Fibroblast of lung (primary cell): ENCODE data around the gene DDI2.

Experiments
- CTCF ChIP-seq, 2 donors: IDR thresholded peaks in 1 of 2; conservative IDR thresholded peaks in 1 of 2; 1 replicate in 1 of 2; 2 replicates in 1 of 2; pipeline ENCODE4 v1.5.1; 2011 to 2012; ENCODE audit warnings: low read length in 2 of 2, control low read depth in 1 of 2, inconsistent platforms in 1 of 2, low read depth in 1 of 2, mild to moderate bottlenecking in 1 of 2
- EZH2 ChIP-seq: IDR thresholded peaks from 2 replicates; pipeline ENCODE4 v1.5.1; 2012; ENCODE audit warnings: low read length, control low read depth, mild to moderate bottlenecking; ENCODE audit errors: missing control alignments

- TF ChIP-seq EZH2 (no peak), CTCF (conservative IDR thresholded peaks at IDR 0.05 in 1 of 2, IDR thresholded peaks at IDR 0.05 in 1 of 2; ENCODE audit: low read depth in 1 of 2, low read length in 2 of 2) (no peak)
These were observed 37.6 kb upstream of the DDI2 start for GRCh38 chr1:15579683-15580047.
